Stimulated activated CD8-positive, alpha-beta memory T cell treated with anti-CD3 and anti-CD28 coated beads, Interleukin-15, amount 100 ng/mL, for 48 hours (primary cell): ENCODE results near the gene ARVCF.
A peak's percentile ranks its signal among the peaks of the same experiment; 100 is the strongest.

ENCODE experiments used
- DNase-seq, 2 donors: peaks; one replicate each; pipeline ENCODE4 v3.0.0-alpha.2; 2020; ENCODE audit warnings: low read depth in 2 of 2

The ARVCF gene

GRCh38 chr22:19973551-19974267 is 42.9 kb downstream of the ARVCF start:
- no peak for DNase-seq

DNA sequence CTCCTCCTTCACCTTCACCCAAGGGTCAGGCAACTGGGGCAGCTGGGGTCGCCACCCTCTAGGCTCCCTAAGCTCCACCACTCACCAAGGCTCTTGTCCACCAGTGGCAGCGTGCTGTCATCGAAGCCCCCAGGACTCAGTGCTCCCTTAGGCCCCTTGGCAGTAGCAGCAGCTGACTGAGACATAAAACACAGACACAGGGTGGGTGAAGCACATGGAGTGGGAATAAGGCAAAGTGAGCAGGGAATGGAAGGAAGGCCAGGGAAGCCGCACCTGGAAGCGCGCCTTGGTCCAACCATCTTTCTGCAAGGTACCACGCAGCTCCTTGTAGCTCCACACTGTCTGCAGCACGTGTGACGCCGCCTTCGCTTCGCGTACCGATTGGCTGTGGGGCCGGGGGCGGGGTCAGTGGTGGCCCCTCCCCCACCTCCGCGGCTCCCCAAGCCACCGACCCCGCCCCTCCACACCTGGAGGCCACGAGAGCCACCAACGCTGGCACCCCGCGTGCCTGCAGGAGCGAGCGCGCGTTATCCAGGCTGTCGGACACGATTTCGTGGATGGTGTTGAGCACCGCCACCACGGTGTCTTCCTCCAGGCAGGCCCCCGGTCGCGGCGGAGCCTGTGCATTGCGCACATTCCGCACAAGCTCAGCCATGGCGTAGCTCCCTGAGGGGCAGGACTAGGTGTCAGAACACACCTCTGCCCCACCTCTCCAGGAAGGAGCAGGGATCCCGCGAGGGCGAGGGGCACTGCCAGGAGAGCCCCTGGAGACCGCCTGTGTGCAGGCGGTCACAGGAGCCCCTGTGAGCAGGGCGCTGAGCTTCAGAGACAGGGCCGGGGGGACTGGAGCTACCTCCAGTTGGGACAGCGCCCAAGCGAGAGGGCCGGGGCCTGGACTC is 43.7 kb downstream of the ARVCF start:
- DNase-seq = no peak

- DNase-seq = no peak
Observed at GRCh38 chr22:19972251-19972650, 44.4 kb downstream of the ARVCF start.

DNA sequence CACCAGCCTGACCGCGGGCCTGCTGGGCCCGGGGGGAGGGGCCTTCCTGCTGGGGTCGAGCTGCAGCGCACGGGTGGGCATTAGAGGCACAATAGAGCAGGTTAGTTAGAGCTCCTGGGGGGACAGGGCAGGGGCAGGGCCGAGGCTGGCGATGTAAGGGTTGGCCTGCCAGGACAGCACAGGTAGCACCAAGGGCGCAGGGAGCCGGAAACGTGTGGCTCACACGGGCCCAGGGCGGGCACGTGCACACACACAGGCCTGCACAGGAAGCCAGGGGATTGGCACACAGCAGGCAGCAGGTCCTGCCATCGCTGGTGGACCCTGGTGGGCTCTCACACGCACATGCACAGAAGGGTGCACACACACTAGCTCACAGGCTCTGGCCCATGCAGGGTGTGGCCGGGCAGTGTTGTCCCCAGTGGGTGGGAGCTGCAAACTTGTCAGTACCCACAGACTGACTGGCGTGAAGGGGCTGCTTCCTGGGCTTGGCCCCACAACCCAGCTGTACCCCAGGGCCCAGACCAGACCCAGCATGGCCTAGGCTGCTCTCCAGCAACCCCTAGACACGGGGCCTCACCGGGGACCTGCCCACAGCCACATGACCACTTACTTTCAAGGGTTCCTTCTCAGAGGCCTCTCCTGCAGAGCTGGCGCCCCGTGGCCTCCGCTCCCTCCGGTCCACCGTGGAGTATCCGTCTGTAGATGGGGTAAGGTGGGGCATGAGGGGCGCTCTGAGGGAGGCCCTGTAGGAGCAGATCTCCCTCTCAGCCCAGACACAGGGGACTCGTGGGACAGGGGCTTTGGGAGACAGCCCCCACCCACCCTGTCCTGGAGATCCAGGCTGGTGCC is 45.1 kb downstream of the ARVCF start:
- DNase-seq = no peak

- peak; percentile 57 to 64 for DNase-seq
Observed at GRCh38 chr22:19970479-19971275, 45.9 kb downstream of the ARVCF start.

DNA sequence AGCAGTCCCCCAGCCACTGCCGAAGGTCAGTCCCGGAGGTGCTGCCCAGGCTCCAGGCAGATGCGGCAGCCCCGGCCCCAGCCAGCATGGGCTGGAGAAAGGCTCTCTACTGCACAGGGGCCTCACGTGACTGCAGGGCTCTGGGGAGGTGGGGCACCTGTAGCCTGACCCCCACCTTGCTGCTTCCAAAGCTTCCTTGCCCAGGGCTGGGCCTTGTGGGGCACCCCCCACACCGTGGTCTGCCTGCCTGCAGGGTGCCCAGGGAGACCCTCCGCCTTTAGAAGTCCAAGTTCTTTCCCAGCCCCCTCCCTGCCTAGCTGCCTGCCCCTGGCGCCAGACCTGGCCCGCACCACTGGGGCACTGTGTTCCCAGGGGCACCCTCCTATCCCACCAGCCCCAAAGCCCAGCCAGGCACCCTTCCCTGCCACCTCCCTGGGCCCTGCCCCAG is 46.6 kb downstream of the ARVCF start:
- no peak for DNase-seq

DNA sequence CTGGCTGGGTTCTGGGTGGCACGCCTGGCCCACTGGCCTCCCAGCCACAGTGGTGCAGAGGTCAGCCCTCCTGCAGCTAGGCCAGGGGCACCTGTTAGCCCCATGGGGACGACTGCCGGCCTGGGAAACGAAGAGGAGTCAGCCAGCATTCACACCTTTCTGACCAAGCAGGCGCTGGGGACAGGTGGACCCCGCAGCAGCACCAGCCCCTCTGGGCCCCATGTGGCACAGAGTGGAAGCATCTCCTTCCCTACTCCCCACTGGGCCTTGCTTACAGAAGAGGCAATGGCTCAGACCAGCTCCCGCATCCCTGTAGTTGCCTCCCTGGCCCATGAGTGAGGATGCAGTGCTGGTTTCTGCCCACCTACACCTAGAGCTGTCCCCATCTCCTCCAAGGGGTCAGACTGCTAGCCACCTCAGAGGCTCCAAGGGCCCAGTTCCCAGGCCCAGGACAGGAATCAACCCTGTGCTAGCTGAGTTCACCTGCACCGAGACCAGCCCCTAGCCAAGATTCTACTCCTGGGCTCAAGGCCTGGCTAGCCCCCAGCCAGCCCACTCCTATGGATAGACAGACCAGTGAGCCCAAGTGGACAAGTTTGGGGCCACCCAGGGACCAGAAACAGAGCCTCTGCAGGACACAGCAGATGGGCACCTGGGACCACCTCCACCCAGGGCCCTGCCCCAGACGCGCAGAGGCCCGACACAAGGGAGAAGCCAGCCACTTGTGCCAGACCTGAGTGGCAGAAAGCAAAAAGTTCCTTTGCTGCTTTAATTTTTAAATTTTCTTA is 47.3 kb downstream of the ARVCF start:
- no peak for DNase-seq

- no peak for DNase-seq
Observed at GRCh38 chr22:19968450-19968891, 48.2 kb downstream of the ARVCF start.

DNA sequence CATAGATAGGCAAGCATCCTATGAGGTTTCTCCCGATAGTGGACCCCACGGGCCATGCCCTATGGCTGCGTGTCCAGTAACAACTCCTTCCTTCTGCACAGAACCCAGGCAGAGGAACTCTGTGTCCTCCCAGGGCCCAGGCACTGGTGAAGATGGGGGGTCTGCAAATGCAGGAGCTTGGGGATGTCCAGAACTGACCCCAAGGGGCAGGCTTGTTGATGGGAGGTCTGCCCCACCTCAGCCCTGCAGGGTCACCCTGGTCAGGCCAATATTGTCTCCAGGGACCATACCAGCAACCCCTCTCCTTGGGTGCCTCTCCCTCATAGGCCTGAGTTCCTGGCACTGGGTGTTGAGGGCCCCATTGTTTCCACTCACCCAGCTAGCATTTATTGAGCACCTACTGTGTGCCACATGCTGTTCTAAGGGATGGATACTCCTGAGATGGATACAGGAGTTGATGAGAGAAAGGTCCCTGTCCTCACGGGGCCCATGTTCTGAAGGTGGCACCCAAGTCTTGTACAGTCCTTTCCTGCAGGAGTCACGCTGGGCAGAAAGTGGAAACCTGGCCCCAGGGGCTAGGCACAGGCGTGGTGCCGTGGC is 48.7 kb downstream of the ARVCF start:
- no peak for DNase-seq

DNA sequence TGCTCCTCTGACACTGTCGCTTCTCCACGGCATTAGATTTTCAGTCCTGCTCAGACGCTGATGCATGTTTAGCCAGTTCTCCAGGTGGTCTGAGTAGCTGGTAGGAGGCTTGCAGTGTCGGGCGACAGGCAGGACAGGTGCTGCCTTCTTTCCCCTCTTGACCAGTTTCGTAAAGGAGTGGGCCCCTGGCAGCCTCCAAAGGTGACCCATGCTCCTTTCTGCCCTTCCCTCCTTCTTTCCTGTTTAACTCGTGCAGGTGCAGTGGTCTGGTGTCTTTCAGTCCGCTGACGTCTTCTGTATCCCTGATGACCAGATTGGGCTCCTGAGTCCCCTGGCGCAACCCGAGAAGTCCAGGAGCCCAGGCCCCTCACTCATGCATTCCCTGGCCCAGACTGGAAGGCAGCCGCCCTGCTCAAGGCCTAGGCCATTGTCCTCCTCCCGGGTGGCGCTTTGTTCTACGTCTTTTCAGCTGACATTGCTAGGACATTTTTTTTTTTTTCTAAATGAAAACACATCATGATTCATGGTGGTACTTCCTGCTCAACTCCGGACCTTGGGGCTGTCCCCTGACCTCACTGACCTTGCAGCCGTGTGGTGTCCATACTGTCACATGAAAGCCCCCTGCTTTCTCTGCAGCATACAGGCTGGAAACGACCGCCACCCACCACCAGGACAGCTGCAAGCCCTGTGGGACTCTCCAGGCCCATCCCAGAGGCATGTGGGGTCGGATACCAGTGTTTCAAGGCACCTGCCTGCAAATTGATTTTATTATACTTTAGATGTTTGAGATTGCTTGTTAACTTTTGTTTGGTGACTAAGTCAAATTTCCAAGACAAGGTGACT is 49.5 kb downstream of the ARVCF start:
- DNase-seq = no peak

GRCh38 chr22:19965771-19966709 is 50.6 kb downstream of the ARVCF start:
- DNase-seq = no peak

DNA sequence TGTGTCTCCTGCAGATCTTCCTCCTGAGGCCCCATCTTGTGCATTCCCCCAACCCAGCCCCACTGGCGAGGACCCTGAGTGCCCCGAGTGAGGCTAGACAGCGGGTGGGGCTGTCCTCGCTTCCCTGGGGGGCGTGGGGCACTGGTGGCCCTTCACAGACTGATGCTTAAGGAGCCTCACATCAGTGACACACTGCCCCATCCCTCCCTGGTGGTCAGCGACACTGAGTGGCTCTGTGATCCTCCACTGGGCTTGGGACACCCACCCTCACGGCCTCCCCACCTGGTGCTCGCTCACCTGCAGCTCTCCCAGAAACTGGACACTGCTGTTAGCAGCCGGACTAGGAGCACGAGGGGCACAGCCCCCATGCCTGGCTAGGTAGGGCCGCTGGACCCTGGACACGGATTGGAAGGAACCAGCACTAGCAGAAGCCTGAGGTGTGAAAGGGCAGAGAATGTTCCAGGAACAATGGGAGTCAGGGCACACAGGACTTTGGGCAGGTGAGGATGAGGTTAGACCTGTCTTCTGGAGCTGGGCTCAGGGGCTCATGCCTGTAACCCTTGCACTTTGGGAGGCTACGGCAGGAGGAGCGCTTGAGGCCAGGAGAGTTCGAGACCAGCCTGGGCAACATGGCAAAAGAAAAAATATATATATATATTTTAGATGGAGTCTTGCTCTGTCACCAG is 51.8 kb downstream of the ARVCF start:
- DNase-seq = no peak

- DNase-seq = no peak
Observed at GRCh38 chr22:19963863-19964642, 52.6 kb downstream of the ARVCF start.

GRCh38 chr22:19962909-19963806 is 53.5 kb downstream of the ARVCF start:
- peak in 1 of 2 donors; percentile 59 for DNase-seq

- peak; percentile 61 to 63 for DNase-seq
Observed at GRCh38 chr22:19962246-19962908, 54.2 kb downstream of the ARVCF start.
